H9 (cell line): ENCODE results near the gene UNC93A. TPM values are rescaled to one million over a fixed set of nuclear protein-coding genes. Genes with fewer than 3 reads are reported as not detected.

Experiments
- DNase-seq: peaks from one replicate; pipeline ENCODE4 v3.0.0-alpha.2; 2017
- H2AFZ ChIP-seq: one replicate; pipeline ENCODE4 v1.6.1; 2013; ENCODE audit warnings: mild to moderate bottlenecking, low read length, control low read depth, moderate library complexity
- H2AK5ac ChIP-seq: 2 replicates; pipeline ENCODE4 v1.6.1; 2013; ENCODE audit warnings: low read length, control low read depth, mixed read lengths; ENCODE audit not compliant: insufficient read length
- H2BK120ac ChIP-seq: one replicate; pipeline ENCODE4 v1.6.1; 2013; ENCODE audit warnings: low read depth, mild to moderate bottlenecking, low read length, control low read depth, inconsistent platforms; ENCODE audit not compliant: poor library complexity, severe bottlenecking
- H2BK12ac ChIP-seq: 2 replicates; pipeline ENCODE4 v1.6.1; 2013; ENCODE audit warnings: low read length, control low read depth, mixed read lengths, low read depth; ENCODE audit not compliant: insufficient read length
- H2BK15ac ChIP-seq: 2 replicates; pipeline ENCODE4 v1.6.1; 2013; ENCODE audit warnings: low read depth, low read length, control low read depth
- H2BK20ac ChIP-seq: one replicate; pipeline ENCODE4 v1.6.1; 2013; ENCODE audit warnings: low read depth, mild to moderate bottlenecking, low read length, control low read depth, inconsistent platforms; ENCODE audit not compliant: poor library complexity, severe bottlenecking
- H2BK5ac ChIP-seq: 2 replicates; pipeline ENCODE4 v1.6.1; 2013; ENCODE audit warnings: low read length, control low read depth, mixed read lengths; ENCODE audit not compliant: insufficient read length
- H3K14ac ChIP-seq: 2 replicates; pipeline ENCODE4 v1.6.1; 2013; ENCODE audit warnings: low read length, control low read depth; ENCODE audit not compliant: insufficient read depth
- H3K18ac ChIP-seq: 2 replicates; pipeline ENCODE4 v1.6.1; 2013; ENCODE audit warnings: low read depth, mild to moderate bottlenecking, mixed read lengths, low read length, control low read depth; ENCODE audit not compliant: insufficient read length
- H3K23ac ChIP-seq: 2 replicates; pipeline ENCODE4 v1.6.1; 2013; ENCODE audit warnings: low read length, control low read depth, mixed read lengths, low read depth; ENCODE audit not compliant: insufficient read length
- H3K23me2 ChIP-seq: 2 replicates; pipeline ENCODE4 v1.6.1; 2013; ENCODE audit warnings: low read depth, mild to moderate bottlenecking, mixed read lengths, low read length, control low read depth; ENCODE audit not compliant: insufficient read length, poor library complexity, severe bottlenecking
- H3K27ac ChIP-seq: 2 replicates; pipeline ENCODE4 v1.5.1; 2013; ENCODE audit warnings: low read length, control low read depth, mixed read lengths, low read depth; ENCODE audit not compliant: insufficient read length
- H3K27me3 ChIP-seq: 2 replicates; pipeline ENCODE4 v1.6.1; 2013; ENCODE audit warnings: low read length, control low read depth, inconsistent platforms; ENCODE audit not compliant: insufficient read depth
- H3K4ac ChIP-seq: 2 replicates; pipeline ENCODE4 v1.6.1; 2013; ENCODE audit warnings: low read depth, mild to moderate bottlenecking, control low read depth, inconsistent platforms, low read length, moderate library complexity
- H3K4me1 ChIP-seq: 2 replicates; pipeline ENCODE4 v1.6.1; 2013; ENCODE audit warnings: low read length, control low read depth, inconsistent platforms; ENCODE audit not compliant: insufficient read depth
- H3K4me2 ChIP-seq: 2 replicates; pipeline ENCODE4 v1.6.1; 2013; ENCODE audit warnings: low read length, control low read depth, mixed read lengths; ENCODE audit not compliant: insufficient read length, insufficient read depth
- H3K56ac ChIP-seq: 2 replicates; pipeline ENCODE4 v1.6.1; 2013; ENCODE audit warnings: low read depth, mild to moderate bottlenecking, mixed read lengths, low read length, control low read depth; ENCODE audit not compliant: insufficient read length
- H3K79me1 ChIP-seq: 2 replicates; pipeline ENCODE4 v1.6.1; 2013; ENCODE audit warnings: low read depth, mild to moderate bottlenecking, moderate library complexity, low read length, control low read depth, inconsistent platforms; ENCODE audit not compliant: insufficient read depth, poor library complexity, severe bottlenecking
- H3K79me2 ChIP-seq: 2 replicates; pipeline ENCODE4 v1.6.1; 2013; ENCODE audit warnings: low read length, control low read depth, inconsistent platforms; ENCODE audit not compliant: insufficient read depth
- H3K9ac ChIP-seq: 2 replicates; pipeline ENCODE4 v1.6.1; 2013; ENCODE audit warnings: low read length, control low read depth, mixed read lengths; ENCODE audit not compliant: insufficient read length; ENCODE audit errors: extremely low read depth
- H3K9me3 ChIP-seq: one replicate; pipeline ENCODE4 v1.6.1; 2013; ENCODE audit warnings: low read depth, low read length, inconsistent platforms; ENCODE audit not compliant: control insufficient read depth
- H3T11ph ChIP-seq: one replicate; pipeline ENCODE4 v1.6.1; 2013; ENCODE audit warnings: mild to moderate bottlenecking, low read length, control low read depth, inconsistent platforms
- H4K20me1 ChIP-seq: one replicate; pipeline ENCODE4 v1.6.1; 2013; ENCODE audit not compliant: control insufficient read depth, insufficient read length, insufficient read depth
- H4K5ac ChIP-seq: 2 replicates; pipeline ENCODE4 v1.6.1; 2013; ENCODE audit warnings: low read depth, mild to moderate bottlenecking, mixed read lengths, low read length, control low read depth; ENCODE audit not compliant: insufficient read length
- H4K8ac ChIP-seq: replicated peaks from 2 replicates; pipeline ENCODE4 v1.6.1; 2013; ENCODE audit warnings: low read length, control low read depth, mixed read lengths, low read depth; ENCODE audit not compliant: insufficient read length
- H4K91ac ChIP-seq: 2 replicates; pipeline ENCODE4 v1.6.1; 2013; ENCODE audit warnings: low read depth, mild to moderate bottlenecking, moderate library complexity, mixed read lengths, low read length, control low read depth; ENCODE audit not compliant: insufficient read length
- H3K27ac Mint-ChIP-seq, 3 experiments: 2 replicates in 2 of 3; 3 replicates in 1 of 3; pipeline ENCODE4 v1.8.0; 2020 to 2021; ENCODE audit warnings: mixed read lengths in 3 of 3, mild to moderate bottlenecking in 1 of 3, moderate library complexity in 1 of 3
- H3K27me3 Mint-ChIP-seq: 2 replicates; pipeline ENCODE4 v1.8.0; 2021; ENCODE audit warnings: low read depth, mild to moderate bottlenecking, moderate library complexity, mixed read lengths
- H3K36me3 Mint-ChIP-seq, 3 experiments: 2 replicates in 2 of 3; 3 replicates in 1 of 3; pipeline ENCODE4 v1.8.0; 2020 to 2021; ENCODE audit warnings: low read depth in 3 of 3, mixed read lengths in 3 of 3; ENCODE audit not compliant: insufficient read depth in 1 of 3
- H3K4me1 Mint-ChIP-seq, 2 experiments: 2 replicates each; pipeline ENCODE4 v1.8.0; 2020; ENCODE audit warnings: mixed read lengths in 2 of 2
- H3K4me3 Mint-ChIP-seq, 2 experiments: 2 replicates in 1 of 2; 3 replicates in 1 of 2; pipeline ENCODE4 v1.8.0; 2020 to 2021; ENCODE audit warnings: mild to moderate bottlenecking in 2 of 2, mixed read lengths in 2 of 2, moderate library complexity in 1 of 2
- H3K9me3 Mint-ChIP-seq, 2 experiments: 2 replicates in 1 of 2; 3 replicates in 1 of 2; pipeline ENCODE4 v1.8.0; 2020; ENCODE audit warnings: mild to moderate bottlenecking in 2 of 2, mixed read lengths in 2 of 2, moderate library complexity in 1 of 2
- WGBS: extraction: QIAGEN DNeasy Blood & Tissue Kit; methylation state at CpG from one replicate; pipeline ENCODE4 v1.1.7; 2013; ENCODE audit warnings: missing lambda C conversion rate, low lambda C conversion rate, mixed read lengths; ENCODE audit not compliant: insufficient read length; ENCODE audit errors: extremely low coverage; 5-methylcytosine and 5-hydroxymethylcytosine counted together
- total RNA-seq: library from RNA; stranded (reverse); gene quantifications from 2 replicates; pipeline ENCODE4 v1.2.1, GENCODE V29; 2021
- TF ChIP-seq, protein P1 (sequence below): fragments of 200-600 bp; sonication (generic); conservative IDR thresholded peaks from 3 replicates; pipeline ENCODE4 v1.8.0; 2021; ENCODE audit warnings: antibody characterized with exemption, mild to moderate bottlenecking

UNC93A gene
- total RNA-seq, 1 experiment from 2014 or later = 0.70 TPM

DNA sequence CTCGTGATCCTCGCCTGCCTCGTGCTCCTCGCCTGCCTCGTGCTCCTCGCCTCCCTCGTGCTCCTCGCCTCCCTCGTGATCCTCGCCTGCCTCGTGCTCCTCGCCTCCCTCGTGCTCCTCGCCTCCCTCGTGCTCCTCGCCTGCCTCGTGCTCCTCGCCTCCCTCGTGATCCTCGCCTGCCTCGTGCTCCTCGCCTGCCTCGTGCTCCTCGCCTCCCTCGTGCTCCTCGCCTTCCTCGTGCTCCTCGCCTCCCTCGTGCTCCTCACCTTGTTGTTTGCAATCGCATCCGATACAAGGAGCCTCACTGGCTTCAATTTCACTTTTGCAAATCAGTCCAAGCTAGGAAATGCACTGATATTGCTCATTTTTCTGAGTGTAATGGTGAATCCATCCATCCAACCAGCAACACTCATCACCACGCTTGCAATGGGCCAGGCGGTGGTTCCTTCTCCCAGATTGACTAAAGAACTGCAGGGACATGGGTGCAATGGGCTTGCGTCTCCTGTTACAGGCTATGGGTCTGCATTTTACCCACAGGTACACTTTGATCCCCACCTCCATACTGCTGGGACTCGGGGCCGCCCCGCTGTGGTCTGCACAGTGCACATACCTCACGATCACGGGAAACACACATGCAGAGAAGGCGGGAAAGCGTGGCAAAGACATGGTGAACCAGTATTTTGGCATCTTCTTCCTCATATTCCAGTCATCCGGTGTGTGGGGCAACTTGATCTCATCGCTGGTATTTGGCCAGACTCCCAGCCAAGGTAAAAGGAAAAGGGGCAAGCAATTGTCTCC lies 4.6 kb downstream of the UNC93A start:
- Histone ChIP-seq H3K14ac (no peak overlapping the region), H3K9ac (no peak overlapping the region), H2BK5ac (no peak overlapping the region), H3K23ac (no peak overlapping the region), H3K23me2 (no peaks in the 10 kb centered on the region), H2BK12ac (no peak overlapping the region), H3K27me3 (no peaks in the 10 kb centered on the region; the same call in 1 of the 2 replicates), H4K91ac (no peak overlapping the region), H2BK20ac (no peak overlapping the region), H3K9me3 (no peaks in the 10 kb centered on the region), H3K56ac (no peak overlapping the region), H4K5ac (no peak overlapping the region), H3K4me2 (no peak overlapping the region), H3K18ac (no peak overlapping the region), H3K4me1 (peaks cover 3% of the 10 kb centered on the region; the same call in 1 of the 2 replicates), H2AFZ (no peak overlapping the region), H2AK5ac (no peak overlapping the region), H4K8ac (no peak overlapping the region), H3T11ph (no peak overlapping the region), H2BK120ac (no peak overlapping the region), H3K79me2 (no peaks in the 10 kb centered on the region), H3K4ac (no peak overlapping the region), H3K79me1 (no peaks in the 10 kb centered on the region), H2BK15ac (no peak overlapping the region), H4K20me1 (no peaks in the 10 kb centered on the region), H3K27ac (no peak overlapping the region)
- DNase-seq = no peak
- H3K27ac Mint-ChIP-seq = no peak overlapping the region
- H3K9me3 Mint-ChIP-seq = peaks cover 5 to 6% of the 10 kb centered on the region in 2 experiments; a peak in 3 of 5 replicates
- TF ChIP-seq, protein P1, sequence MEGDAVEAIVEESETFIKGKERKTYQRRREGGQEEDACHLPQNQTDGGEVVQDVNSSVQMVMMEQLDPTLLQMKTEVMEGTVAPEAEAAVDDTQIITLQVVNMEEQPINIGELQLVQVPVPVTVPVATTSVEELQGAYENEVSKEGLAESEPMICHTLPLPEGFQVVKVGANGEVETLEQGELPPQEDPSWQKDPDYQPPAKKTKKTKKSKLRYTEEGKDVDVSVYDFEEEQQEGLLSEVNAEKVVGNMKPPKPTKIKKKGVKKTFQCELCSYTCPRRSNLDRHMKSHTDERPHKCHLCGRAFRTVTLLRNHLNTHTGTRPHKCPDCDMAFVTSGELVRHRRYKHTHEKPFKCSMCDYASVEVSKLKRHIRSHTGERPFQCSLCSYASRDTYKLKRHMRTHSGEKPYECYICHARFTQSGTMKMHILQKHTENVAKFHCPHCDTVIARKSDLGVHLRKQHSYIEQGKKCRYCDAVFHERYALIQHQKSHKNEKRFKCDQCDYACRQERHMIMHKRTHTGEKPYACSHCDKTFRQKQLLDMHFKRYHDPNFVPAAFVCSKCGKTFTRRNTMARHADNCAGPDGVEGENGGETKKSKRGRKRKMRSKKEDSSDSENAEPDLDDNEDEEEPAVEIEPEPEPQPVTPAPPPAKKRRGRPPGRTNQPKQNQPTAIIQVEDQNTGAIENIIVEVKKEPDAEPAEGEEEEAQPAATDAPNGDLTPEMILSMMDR = no peak
- peaks cover 16 to 23% of the 10 kb centered on the region in 2 experiments for H3K4me1 Mint-ChIP-seq
- H3K4me3 Mint-ChIP-seq = no peak overlapping the region
- H3K36me3 Mint-ChIP-seq = peaks cover 3 to 7% (median 3%) of the 10 kb centered on the region in 3 experiments; a peak in 6 of 7 replicates
- H3K27me3 Mint-ChIP-seq = peaks cover 26% of the 10 kb centered on the region
- WGBS = no CpG with 5 or more reads among the region's 43 CpGs
